Testis (tissue), 2 donors: Measurements from ENCODE around the gene STXBP6.

Experiments
- POLR2A ChIP-seq: fragments of 450-650 bp; IDR thresholded peaks from one replicate; pipeline ENCODE4 v1.6.1; 2017; ENCODE audit warnings: antibody characterized with exemption, mild to moderate bottlenecking, moderate library complexity
- TF ChIP-seq, protein P1 (sequence below), 3 experiments: fragments of 450-650 bp in 2 of 3; fragments of 200-600 bp in 1 of 3; sonication (generic) in 1 of 3; IDR thresholded peaks; one replicate each; pipeline ENCODE4 v1.5.1; 2016 to 2019; ENCODE audit warnings: antibody characterized with exemption in 3 of 3, mild to moderate bottlenecking in 2 of 3, moderate library complexity in 1 of 3

DNA sequence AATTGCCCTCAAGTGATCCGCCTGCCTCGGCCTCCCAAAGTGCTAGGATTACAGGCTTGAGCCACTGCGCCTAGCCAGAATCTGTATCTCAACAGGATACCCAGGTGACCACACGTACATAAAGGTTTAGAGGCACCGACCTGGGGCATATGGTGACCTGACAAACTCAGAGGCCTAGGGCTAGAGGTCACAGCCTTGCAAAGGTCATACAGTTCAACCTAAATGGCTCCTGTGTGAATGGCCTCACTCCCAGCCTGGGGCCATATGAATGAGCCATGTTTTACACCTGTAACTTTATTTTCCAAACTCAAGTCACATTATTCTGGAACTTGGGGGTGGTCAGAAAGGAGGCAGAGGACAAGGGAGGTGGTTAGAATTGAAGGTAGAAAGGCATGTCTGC is 10.0 kb downstream of the STXBP6 start:
- TF ChIP-seq, protein P1, sequence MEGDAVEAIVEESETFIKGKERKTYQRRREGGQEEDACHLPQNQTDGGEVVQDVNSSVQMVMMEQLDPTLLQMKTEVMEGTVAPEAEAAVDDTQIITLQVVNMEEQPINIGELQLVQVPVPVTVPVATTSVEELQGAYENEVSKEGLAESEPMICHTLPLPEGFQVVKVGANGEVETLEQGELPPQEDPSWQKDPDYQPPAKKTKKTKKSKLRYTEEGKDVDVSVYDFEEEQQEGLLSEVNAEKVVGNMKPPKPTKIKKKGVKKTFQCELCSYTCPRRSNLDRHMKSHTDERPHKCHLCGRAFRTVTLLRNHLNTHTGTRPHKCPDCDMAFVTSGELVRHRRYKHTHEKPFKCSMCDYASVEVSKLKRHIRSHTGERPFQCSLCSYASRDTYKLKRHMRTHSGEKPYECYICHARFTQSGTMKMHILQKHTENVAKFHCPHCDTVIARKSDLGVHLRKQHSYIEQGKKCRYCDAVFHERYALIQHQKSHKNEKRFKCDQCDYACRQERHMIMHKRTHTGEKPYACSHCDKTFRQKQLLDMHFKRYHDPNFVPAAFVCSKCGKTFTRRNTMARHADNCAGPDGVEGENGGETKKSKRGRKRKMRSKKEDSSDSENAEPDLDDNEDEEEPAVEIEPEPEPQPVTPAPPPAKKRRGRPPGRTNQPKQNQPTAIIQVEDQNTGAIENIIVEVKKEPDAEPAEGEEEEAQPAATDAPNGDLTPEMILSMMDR (IDR thresholded peaks at IDR 0.05), result no peak
- TF ChIP-seq POLR2A, result no peak
